Measurements from ENCODE around the gene RNGTT. TPM values are rescaled to one million over a fixed set of nuclear protein-coding genes. Genes with fewer than 3 reads are reported as not detected.

Gene RNGTT
- total RNA-seq, 2 donors from 2014 or later: 7.8 to 11.4 TPM

- H3K9ac ChIP-seq (ENCODE audit: low read depth in 2 of 2, low read length in 2 of 2): no peak overlapping the region
- no peaks in the 10 kb centered on the region for H3K36me3 ChIP-seq
- no peaks in the 10 kb centered on the region for H3K9me3 ChIP-seq
- DNase-seq: no peak
- no peak for TF ChIP-seq CTCF (IDR thresholded peaks at IDR 0.05)
- H3K27ac ChIP-seq: no peak overlapping the region
- no peaks in the 10 kb centered on the region for H3K4me1 ChIP-seq
- intact Hi-C loops (cut with DNase I): no loop called here
- H3K4me3 ChIP-seq: no peak overlapping the region
- H3K27me3 ChIP-seq: no peaks in the 10 kb centered on the region
Observed at GRCh38 chr6:88810089-88810488, 153.3 kb downstream of the RNGTT start.

GRCh38 chr6:88808381-88808780 lies 155.0 kb downstream of the RNGTT start:
- no peak for TF ChIP-seq CTCF (IDR thresholded peaks at IDR 0.05)
- DNase-seq: no peak
- no peaks in the 10 kb centered on the region for H3K9me3 ChIP-seq
- no peak overlapping the region for H3K4me3 ChIP-seq
- H3K36me3 ChIP-seq: no peaks in the 10 kb centered on the region
- no peaks in the 10 kb centered on the region for H3K4me1 ChIP-seq
- H3K27ac ChIP-seq: no peak overlapping the region
- H3K27me3 ChIP-seq: no peaks in the 10 kb centered on the region
- intact Hi-C loops (cut with DNase I): no loop called here
- H3K9ac ChIP-seq (ENCODE audit: low read depth in 2 of 2, low read length in 2 of 2): no peak overlapping the region

GRCh38 chr6:88807622-88808021 lies 155.8 kb downstream of the RNGTT start:
- no peak for TF ChIP-seq CTCF (IDR thresholded peaks at IDR 0.05)
- Histone ChIP-seq H3K36me3 (no peaks in the 10 kb centered on the region), H3K4me3 (no peak overlapping the region), H3K4me1 (no peaks in the 10 kb centered on the region), H3K27ac (no peak overlapping the region), H3K27me3 (no peaks in the 10 kb centered on the region), H3K9ac (ENCODE audit: low read depth in 2 of 2, low read length in 2 of 2) (no peak overlapping the region), H3K9me3 (no peaks in the 10 kb centered on the region)
- no peak for DNase-seq
- intact Hi-C loops (cut with DNase I): no loop called here

GRCh38 chr6:88806728-88807127 lies 156.7 kb downstream of the RNGTT start:
- Histone ChIP-seq H3K36me3 (no peaks in the 10 kb centered on the region), H3K27me3 (no peaks in the 10 kb centered on the region), H3K4me3 (no peak overlapping the region), H3K27ac (no peak overlapping the region), H3K4me1 (no peaks in the 10 kb centered on the region), H3K9ac (ENCODE audit: low read depth in 2 of 2, low read length in 2 of 2) (no peak overlapping the region), H3K9me3 (no peaks in the 10 kb centered on the region)
- TF ChIP-seq CTCF (IDR thresholded peaks at IDR 0.05): no peak
- no peak for DNase-seq
- intact Hi-C loops (cut with DNase I): no loop called here

GRCh38 chr6:88804701-88805100 lies 158.7 kb downstream of the RNGTT start:
- no peak overlapping the region for H3K27ac ChIP-seq
- no peak overlapping the region for H3K4me3 ChIP-seq
- H3K9me3 ChIP-seq: no peaks in the 10 kb centered on the region
- H3K9ac ChIP-seq (ENCODE audit: low read depth in 2 of 2, low read length in 2 of 2): no peak overlapping the region
- DNase-seq: no peak
- no peaks in the 10 kb centered on the region for H3K36me3 ChIP-seq
- no peak for TF ChIP-seq CTCF (IDR thresholded peaks at IDR 0.05)
- H3K27me3 ChIP-seq: no peaks in the 10 kb centered on the region
- intact Hi-C loops (cut with DNase I): no loop called here
- no peaks in the 10 kb centered on the region for H3K4me1 ChIP-seq

- Histone ChIP-seq H3K27ac (no peak overlapping the region), H3K27me3 (no peaks in the 10 kb centered on the region), H3K4me1 (no peaks in the 10 kb centered on the region), H3K4me3 (no peak overlapping the region), H3K9me3 (no peaks in the 10 kb centered on the region), H3K36me3 (no peaks in the 10 kb centered on the region), H3K9ac (ENCODE audit: low read depth in 2 of 2, low read length in 2 of 2) (no peak overlapping the region)
- intact Hi-C loops (cut with DNase I): no loop called here
- no peak for TF ChIP-seq CTCF (IDR thresholded peaks at IDR 0.05)
- DNase-seq: no peak
Observed at GRCh38 chr6:88785478-88785877, 177.9 kb downstream of the RNGTT start.

All from colonic mucosa (tissue), 4 donors.